Large intestine (tissue), 3 donors: Measurements from ENCODE around the gene CD320. TPM values are rescaled to one million over a fixed set of nuclear protein-coding genes. Genes with fewer than 3 reads are reported as not detected.
A peak's percentile ranks its signal among the peaks of the same experiment; 100 is the strongest.

Experiments used
- DNase-seq, 2 donors: peaks; one replicate each; pipeline versions ENCODE4 v3.0.0 to v3.0.0-alpha.2; 2013
- H3K27ac ChIP-seq: one replicate; pipeline ENCODE4 v1.5.1; 2013; ENCODE audit warnings: low read length
- H3K27me3 ChIP-seq: 2 replicates; pipeline ENCODE4 v1.6.1; 2013; ENCODE audit warnings: low read length; ENCODE audit not compliant: control insufficient read depth, insufficient read depth
- H3K36me3 ChIP-seq: 2 replicates; pipeline ENCODE4 v1.6.1; 2013; ENCODE audit warnings: low read length; ENCODE audit not compliant: control insufficient read depth, insufficient read depth
- H3K4me1 ChIP-seq: one replicate; pipeline ENCODE4 v1.6.1; 2013; ENCODE audit warnings: low read length; ENCODE audit not compliant: control insufficient read depth, insufficient read depth
- H3K4me3 ChIP-seq: one replicate; pipeline ENCODE4 v1.5.1; 2013; ENCODE audit warnings: low read length
- H3K9me3 ChIP-seq: one replicate; pipeline ENCODE4 v1.6.1; 2013; ENCODE audit warnings: mild to moderate bottlenecking, low read depth, low read length, moderate library complexity; ENCODE audit not compliant: control insufficient read depth
- WGBS: methylation state at CpG from one replicate; pipeline ENCODE4 v1.1.5; 2013; ENCODE audit warnings: low lambda C conversion rate; ENCODE audit not compliant: insufficient coverage; 5-methylcytosine and 5-hydroxymethylcytosine counted together
- polyA plus RNA-seq: library from polyadenylated mRNA; unstranded; fragments of 120-200 nt; gene quantifications from one replicate; pipeline ENCODE4 v1.2.1, GENCODE V29; 2013

CD320 gene
- polyA plus RNA-seq, 1 donor: 30.3 TPM

DNA sequence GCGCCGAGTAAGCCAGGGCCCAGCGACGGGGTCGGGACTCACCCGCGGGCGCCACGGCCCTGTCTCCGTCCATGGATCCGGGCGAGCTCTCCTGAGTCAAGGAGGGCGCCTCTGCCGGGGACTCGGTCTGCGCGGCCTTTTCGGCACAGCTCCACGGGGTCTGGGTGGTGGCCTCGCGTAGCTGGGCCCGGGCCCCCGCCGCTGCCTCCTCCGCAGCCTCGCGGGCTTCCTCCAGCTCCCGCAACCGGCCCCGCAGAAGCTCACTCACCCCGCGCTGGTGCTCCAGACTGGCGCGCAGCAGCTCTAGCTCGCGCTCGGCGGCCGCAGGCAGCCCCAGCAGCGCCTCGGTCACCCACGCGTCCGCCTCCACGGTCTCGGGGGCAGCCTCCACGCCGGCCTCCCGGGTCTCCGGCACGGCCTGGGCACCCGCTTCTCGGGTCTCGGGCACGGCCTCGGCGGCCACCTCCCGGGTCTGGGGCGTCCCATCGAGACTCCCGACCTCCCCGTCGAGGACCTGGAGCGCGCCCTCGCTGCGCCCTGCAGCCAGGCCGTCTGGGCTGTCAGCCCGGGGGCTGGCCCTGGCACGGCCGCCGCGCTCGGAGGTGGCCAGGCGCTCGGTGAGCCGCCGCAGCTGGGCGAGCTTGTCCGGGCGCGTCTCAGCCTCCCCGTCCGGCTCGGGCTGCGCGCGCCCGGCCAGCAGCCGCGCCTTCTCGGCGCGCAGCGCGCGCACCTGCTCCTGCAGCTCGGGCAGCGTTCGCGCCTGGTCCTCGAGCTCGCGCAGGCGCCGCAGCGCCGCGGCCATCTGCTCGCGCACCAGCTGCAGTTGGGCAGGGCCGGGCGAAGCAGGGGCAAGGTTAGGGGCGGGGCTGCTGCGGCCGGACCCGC lies 26.5 kb upstream of the CD320 start:
- peaks cover 55% of the 10 kb centered on the region for H3K27me3 ChIP-seq
- no peaks in the 10 kb centered on the region for H3K4me1 ChIP-seq
- DNase-seq: peak; percentile 66 to 77
- H3K27ac ChIP-seq: no peak overlapping the region
- no peak overlapping the region for H3K4me3 ChIP-seq
- no peaks in the 10 kb centered on the region for H3K36me3 ChIP-seq
- WGBS: no CpG with 5 or more reads among the region's 117 CpGs
- H3K9me3 ChIP-seq: peaks cover 11% of the 10 kb centered on the region

- Histone ChIP-seq H3K36me3 (no peaks in the 10 kb centered on the region), H3K9me3 (peaks cover 11% of the 10 kb centered on the region), H3K27me3 (peaks cover 52% of the 10 kb centered on the region), H3K4me1 (no peaks in the 10 kb centered on the region), H3K27ac (no peak overlapping the region), H3K4me3 (no peak overlapping the region)
- DNase-seq: no peak
- no CpG with 5 or more reads among the region's 48 CpGs for WGBS
These were observed 25.8 kb upstream of the CD320 start for GRCh38 chr19:8333767-8334457.

DNA sequence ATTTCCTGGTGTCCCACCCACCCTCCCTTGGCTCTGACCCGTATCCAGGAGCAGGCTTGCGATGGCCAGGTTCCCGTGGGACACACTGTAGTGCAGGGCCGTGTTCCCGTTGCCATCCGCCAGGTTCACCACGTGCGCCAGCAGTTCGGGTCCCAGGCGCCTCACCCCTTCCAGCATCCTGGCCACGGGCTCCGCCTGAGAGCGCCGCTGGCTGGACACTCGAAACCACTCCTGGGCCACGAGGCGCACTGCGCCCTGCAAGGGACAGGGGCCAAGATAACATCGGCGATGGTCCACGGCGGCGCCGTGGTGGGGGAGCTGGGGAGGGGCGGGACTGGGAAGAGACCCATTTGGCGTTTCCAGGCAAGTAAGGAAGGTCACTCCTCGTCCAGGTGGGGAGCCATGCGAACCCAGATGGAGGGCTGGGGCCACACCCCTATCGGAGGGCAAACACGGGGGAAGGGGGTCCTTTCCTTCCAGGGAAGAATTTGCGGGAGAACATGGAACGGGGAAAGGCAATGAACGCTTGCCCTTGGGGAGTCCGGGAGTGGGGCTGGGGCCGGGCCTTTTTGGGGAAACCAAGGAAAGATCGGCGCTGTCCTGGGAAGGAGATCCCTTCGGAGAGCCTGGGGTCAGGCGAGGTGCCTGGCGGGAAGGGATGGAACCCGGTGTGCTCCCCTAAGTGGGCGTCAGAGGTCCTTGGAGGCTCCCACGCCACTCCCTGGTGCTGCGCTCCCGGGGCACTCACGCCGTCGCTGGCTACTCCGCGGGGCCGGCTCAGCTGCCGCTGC lies 25.0 kb upstream of the CD320 start:
- Histone ChIP-seq H3K4me3 (no peak overlapping the region), H3K4me1 (no peaks in the 10 kb centered on the region), H3K36me3 (no peaks in the 10 kb centered on the region), H3K27me3 (peaks cover 57% of the 10 kb centered on the region), H3K27ac (no peak overlapping the region), H3K9me3 (peaks cover 11% of the 10 kb centered on the region)
- no peak for DNase-seq
- WGBS: no CpG with 5 or more reads among the region's 52 CpGs

DNA sequence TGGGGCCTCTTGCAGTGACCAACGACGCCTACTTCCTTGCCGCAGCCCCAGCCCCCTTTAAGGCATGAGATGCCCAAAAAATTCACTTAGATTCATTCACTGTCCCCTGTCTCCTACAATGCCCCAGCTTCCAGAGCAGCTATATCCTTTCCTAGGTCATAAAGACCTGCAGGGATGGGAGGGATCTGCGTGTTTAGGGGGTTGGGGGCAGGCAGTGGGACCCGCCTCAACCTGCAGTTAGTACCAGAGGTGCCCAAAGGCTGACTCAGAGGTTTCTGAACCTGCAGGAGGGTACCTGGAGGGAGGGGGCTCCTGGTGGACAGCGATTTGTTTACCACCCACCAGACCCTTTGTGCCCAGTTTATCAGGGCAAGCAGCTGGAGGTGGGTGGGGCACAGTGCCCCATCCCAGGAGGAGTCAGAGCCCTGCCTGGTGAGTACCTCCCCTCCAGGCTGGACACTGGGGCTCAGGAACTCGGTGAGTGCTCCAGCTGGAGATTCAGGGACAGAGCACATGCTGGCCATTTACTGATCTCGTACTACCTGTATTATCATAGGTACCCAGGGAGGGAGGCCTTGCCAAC lies 23.2 kb upstream of the CD320 start:
- H3K27me3 ChIP-seq: peaks cover 55% of the 10 kb centered on the region
- no peak overlapping the region for H3K4me3 ChIP-seq
- H3K9me3 ChIP-seq: peaks cover 11% of the 10 kb centered on the region
- no CpG with 5 or more reads among the region's 8 CpGs for WGBS
- no peak for DNase-seq
- no peaks in the 10 kb centered on the region for H3K36me3 ChIP-seq
- H3K27ac ChIP-seq: no peak overlapping the region
- H3K4me1 ChIP-seq: no peaks in the 10 kb centered on the region

GRCh38 chr19:8329996-8330395 lies 21.8 kb upstream of the CD320 start:
- Histone ChIP-seq H3K9me3 (peaks cover 6% of the 10 kb centered on the region), H3K27ac (no peak overlapping the region), H3K4me1 (no peaks in the 10 kb centered on the region), H3K27me3 (peaks cover 46% of the 10 kb centered on the region), H3K4me3 (no peak overlapping the region), H3K36me3 (no peaks in the 10 kb centered on the region)
- no peak for DNase-seq
- WGBS: no CpG with 5 or more reads among the region's 3 CpGs

GRCh38 chr19:8325454-8325853 lies 17.3 kb upstream of the CD320 start:
- no peak overlapping the region for H3K4me3 ChIP-seq
- DNase-seq: no peak
- no CpG with 5 or more reads among the region's 3 CpGs for WGBS
- H3K27me3 ChIP-seq: peaks cover 13% of the 10 kb centered on the region
- no peaks in the 10 kb centered on the region for H3K9me3 ChIP-seq
- peaks cover 3% of the 10 kb centered on the region for H3K4me1 ChIP-seq
- H3K36me3 ChIP-seq: peaks cover 23% of the 10 kb centered on the region
- H3K27ac ChIP-seq: no peak overlapping the region

DNA sequence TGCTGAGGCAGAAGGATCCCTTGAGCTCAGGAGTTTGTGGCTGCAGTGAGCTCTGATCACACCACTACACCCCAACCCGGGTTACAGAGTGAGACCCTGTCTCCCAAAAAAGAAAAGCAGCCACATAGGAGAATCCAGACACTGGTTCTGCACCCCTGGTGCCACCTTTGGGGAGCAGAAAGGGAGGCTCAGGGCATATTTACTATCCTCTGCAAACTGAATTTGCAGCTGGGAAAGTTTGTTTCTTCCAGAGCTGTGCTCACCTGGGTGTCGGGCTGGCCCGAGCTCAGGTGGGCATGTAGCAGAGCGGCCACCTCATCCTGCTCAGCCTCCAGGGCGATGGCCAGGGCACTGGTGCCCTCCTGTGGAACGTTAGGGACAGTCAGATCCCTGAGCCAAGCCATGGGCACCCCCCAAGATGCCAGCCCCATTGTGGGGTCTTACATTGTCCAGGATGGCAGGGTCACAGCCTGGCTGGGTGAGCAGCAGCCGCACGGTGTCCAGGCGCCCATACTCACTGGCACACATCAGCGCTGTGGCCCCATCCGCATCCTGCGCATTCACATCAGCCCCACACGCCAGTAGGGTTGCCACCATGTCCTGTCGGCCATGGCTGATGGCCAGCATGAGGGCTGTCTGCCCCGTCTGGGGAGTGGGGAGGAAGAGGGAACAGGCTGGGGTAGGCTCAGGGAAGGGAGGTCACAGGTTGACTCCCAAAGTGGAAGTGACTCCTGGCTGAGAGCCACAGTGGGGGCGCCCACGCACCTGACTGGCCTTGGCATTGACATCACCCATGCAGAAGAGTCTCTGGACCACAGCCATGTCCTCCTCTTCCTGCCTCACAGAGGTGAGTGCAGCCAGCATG lies 16.3 kb upstream of the CD320 start:
- H3K4me1 ChIP-seq: peaks cover 12% of the 10 kb centered on the region
- no peak for DNase-seq
- H3K27me3 ChIP-seq: peaks cover 13% of the 10 kb centered on the region
- no peak overlapping the region for H3K27ac ChIP-seq
- H3K9me3 ChIP-seq: no peaks in the 10 kb centered on the region
- WGBS: no CpG with 5 or more reads among the region's 17 CpGs
- no peak overlapping the region for H3K4me3 ChIP-seq
- H3K36me3 ChIP-seq: peaks cover 23% of the 10 kb centered on the region

GRCh38 chr19:8323781-8324185 lies 15.6 kb upstream of the CD320 start:
- 100% methylated on average over 1 of the region's 1 CpG for WGBS
- peaks cover 12% of the 10 kb centered on the region for H3K4me1 ChIP-seq
- peaks cover 23% of the 10 kb centered on the region for H3K36me3 ChIP-seq
- no peak for DNase-seq
- peaks cover 13% of the 10 kb centered on the region for H3K27me3 ChIP-seq
- H3K9me3 ChIP-seq: no peaks in the 10 kb centered on the region
- no peak overlapping the region for H3K27ac ChIP-seq
- no peak overlapping the region for H3K4me3 ChIP-seq

- no peak for DNase-seq
- H3K27ac ChIP-seq: no peak overlapping the region
- peaks cover 12% of the 10 kb centered on the region for H3K4me1 ChIP-seq
- H3K9me3 ChIP-seq: no peaks in the 10 kb centered on the region
- peaks cover 5% of the 10 kb centered on the region for H3K27me3 ChIP-seq
- no CpG with 5 or more reads among the region's 7 CpGs for WGBS
- peak overlapping the region; percentile 83 for H3K4me3 ChIP-seq
- H3K36me3 ChIP-seq: peaks cover 23% of the 10 kb centered on the region
These were observed 14.5 kb upstream of the CD320 start for GRCh38 chr19:8322638-8322997.
